IMR-90 (cell line): ENCODE results near the gene PRSS56.

Source experiments
- BHLHE40 ChIP-seq: fragments of 150-350 bp; IDR thresholded peaks from 2 replicates; pipeline ENCODE4 v1.6.1; 2016; ENCODE audit warnings: mild to moderate bottlenecking, low read depth, low read length
- CEBPB ChIP-seq: IDR thresholded peaks from 2 replicates; pipeline ENCODE4 v1.6.1; 2012; ENCODE audit warnings: low read depth, low read length, improper control_type of control experiment
- CTCF ChIP-seq: conservative IDR thresholded peaks from 2 replicates; pipeline ENCODE4 v1.5.1; 2012; ENCODE audit warnings: mild to moderate bottlenecking, low read depth, low read length, improper control_type of control experiment
- MAFK ChIP-seq: IDR thresholded peaks from 2 replicates; pipeline ENCODE4 v1.6.1; 2012; ENCODE audit warnings: low read depth, low read length, improper control_type of control experiment
- POLR2A ChIP-seq: IDR thresholded peaks from 2 replicates; pipeline ENCODE4 v1.6.1; 2012; ENCODE audit warnings: mild to moderate bottlenecking, low read depth, low read length
- RFX5 ChIP-seq: IDR thresholded peaks from 2 replicates; pipeline ENCODE4 v1.8.0; 2012; ENCODE audit warnings: low read depth, mild to moderate bottlenecking, low read length, moderate library complexity
- SMC3 ChIP-seq: fragments of 150-350 bp; IDR thresholded peaks from 2 replicates; pipeline ENCODE4 v1.6.1; 2016; ENCODE audit warnings: low read depth, mild to moderate bottlenecking, antibody characterized with exemption, low read length, moderate library complexity
- USF2 ChIP-seq: fragments of 150-350 bp; IDR thresholded peaks from 2 replicates; pipeline ENCODE4 v1.6.1; 2017; ENCODE audit warnings: mild to moderate bottlenecking, antibody characterized with exemption, low read length, low read depth

- TF ChIP-seq CTCF, result no peak
- no peak for TF ChIP-seq BHLHE40
- TF ChIP-seq POLR2A, result no peak
- TF ChIP-seq RFX5, result no peak
- TF ChIP-seq CEBPB, result no peak
- no peak for TF ChIP-seq MAFK
- TF ChIP-seq USF2, result no peak
- no peak for TF ChIP-seq SMC3
Measured at GRCh38 chr2:232515639-232516038, 4.5 kb upstream of the PRSS56 start.
